GM18502 (cell line): ENCODE results near the gene SLX4IP.

Source experiments
- ATAC-seq: cut with Tn5 transposase; IDR thresholded peaks from one replicate; pipeline ENCODE4 v1.9.1; 2021; ENCODE audit warnings: mild to moderate bottlenecking; ENCODE audit not compliant: unreplicated experiment, poor library complexity

SLX4IP gene

DNA sequence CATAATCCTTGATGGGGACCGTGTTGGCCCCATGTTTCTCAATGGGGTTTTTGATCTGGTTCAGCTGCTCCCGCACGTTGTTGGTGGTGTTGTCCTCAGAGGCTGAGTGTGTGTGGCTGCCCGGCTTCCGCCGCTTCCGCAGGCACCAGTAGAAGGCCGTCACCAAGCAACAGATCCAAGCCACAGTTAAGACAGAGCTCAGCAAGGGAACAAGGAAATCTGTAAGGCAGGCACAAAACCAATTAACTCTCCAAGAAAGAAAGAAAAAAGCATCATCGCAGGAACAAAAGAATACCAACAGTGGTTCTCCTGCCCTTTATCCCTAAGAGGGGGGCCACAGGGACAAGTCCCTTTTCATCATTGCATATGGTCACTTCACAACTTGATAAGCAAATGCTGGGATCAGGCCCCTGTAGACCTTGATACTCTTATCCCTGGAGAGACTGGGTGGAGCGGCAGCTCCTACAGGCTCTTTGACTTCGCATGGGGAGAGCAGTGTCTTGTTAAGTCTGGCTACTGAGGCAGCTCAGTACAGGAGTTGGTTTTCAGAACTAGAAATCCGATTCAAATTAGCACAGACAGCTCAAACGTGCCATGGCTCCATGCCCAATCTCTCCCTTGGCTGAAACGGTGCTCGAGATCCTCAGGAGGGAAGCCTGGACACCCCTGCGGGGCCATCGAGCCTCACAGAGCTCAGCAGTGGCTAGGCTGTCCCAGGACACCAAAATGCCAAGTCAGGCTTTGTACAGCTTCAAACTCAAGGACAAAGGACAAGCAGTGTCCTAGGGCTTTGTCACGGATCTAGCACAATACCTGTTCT, 204.8 kb downstream of the SLX4IP start:
- no peak for ATAC-seq

DNA sequence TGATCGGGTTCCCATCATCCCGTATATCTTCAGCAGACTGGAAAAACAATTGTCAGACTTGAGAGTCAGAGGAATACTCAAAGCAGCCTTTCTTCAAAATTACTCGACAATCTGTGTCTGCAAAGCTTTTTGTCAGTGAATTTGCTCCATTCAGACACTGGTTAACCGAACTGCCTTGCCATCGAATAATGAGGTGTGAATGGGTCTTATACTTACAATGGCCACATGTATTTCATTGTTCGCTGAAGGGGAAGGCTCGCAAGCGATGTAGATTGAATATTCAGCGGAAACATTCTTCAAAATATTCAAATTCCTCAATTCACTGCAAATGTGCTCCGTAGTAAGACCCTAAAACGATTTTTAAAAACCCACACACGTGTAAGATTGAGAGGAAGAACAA, 205.8 kb downstream of the SLX4IP start:
- no peak for ATAC-seq

DNA sequence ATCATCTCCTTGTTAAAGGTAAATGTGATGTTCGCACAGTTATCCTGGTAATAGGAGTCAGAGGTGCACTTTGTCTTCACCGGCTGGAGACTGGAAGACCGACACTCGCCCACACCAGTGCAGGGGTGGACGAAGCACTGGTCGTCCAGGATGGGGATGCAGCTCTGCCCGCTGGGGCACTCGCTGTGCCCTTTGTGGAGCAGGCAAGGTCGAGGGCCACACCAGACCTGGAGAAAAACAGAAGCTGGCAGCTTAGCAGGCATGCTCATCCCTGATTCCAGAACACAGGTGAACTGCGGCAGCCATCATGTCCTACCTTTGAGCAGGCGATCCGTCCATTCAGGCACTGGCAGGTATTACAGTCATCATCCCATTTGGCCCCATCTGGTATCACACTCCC, 206.4 kb downstream of the SLX4IP start:
- no peak for ATAC-seq

DNA sequence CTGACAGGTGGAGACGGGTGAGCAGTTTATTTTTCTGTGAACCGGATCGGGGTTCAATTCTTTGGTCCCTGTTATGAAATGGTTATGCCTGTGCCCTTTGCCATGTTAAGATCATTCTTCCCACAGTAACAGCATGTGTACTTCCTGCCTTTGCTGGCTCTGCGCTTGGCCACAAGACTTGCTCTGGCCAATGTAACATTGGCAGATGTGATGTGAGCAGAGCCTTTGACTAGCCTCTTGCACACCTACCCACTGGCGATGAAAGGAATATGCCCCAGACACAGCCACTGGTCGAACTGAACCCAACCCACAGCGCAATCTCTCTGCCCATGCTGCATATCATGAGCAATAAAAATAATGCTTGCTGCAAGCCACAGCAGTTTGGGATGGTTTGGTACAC, 206.8 kb downstream of the SLX4IP start:
- no peak for ATAC-seq

DNA sequence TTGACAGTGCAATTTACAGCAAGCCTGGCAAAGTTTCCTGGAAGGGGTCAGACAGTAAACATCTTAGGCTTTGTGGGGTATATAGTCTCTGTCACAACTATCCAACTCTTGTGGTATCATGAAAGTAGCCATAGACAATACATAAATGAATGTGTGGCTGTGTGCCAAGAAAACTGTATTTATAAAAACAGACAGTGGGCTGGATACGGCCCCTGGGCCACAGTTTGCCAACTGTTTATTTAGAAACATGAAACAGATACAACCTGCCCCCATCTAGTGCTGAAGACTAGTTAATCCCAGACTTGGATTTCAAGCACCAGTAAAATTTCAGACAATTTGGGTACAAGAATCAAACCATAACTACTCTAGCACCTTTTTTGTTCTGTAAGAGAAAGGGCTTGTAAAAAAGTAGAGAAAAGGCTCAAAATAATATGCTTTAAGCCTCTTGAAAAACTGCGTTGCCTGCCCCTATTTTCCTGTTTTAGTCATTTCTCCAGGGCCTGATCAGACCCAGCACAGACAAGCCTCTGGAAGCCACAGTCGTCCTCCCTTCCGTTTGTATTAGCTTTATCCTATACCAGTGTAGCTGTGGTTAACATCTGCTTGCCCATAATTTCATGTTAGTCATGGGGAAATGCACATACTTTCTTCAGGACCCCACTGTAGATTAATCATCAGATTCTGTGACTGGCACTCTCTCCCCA, 207.9 kb downstream of the SLX4IP start:
- ATAC-seq = no peak

DNA sequence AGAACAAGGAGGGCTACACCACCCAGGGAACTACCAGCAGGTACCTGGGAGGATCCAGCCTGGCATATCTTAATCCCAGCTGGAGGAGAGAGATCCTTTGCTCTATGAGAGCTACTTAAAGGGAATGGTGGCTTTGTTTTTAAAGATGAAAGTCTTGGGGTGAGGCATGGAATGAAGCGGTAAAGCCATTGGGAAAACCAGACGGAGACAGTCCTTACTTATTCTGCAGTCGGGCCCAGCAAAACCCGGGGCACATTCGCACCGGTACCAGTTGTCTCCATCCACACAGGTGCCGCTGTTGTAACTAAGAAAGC, 208.4 kb downstream of the SLX4IP start:
- no peak for ATAC-seq

DNA sequence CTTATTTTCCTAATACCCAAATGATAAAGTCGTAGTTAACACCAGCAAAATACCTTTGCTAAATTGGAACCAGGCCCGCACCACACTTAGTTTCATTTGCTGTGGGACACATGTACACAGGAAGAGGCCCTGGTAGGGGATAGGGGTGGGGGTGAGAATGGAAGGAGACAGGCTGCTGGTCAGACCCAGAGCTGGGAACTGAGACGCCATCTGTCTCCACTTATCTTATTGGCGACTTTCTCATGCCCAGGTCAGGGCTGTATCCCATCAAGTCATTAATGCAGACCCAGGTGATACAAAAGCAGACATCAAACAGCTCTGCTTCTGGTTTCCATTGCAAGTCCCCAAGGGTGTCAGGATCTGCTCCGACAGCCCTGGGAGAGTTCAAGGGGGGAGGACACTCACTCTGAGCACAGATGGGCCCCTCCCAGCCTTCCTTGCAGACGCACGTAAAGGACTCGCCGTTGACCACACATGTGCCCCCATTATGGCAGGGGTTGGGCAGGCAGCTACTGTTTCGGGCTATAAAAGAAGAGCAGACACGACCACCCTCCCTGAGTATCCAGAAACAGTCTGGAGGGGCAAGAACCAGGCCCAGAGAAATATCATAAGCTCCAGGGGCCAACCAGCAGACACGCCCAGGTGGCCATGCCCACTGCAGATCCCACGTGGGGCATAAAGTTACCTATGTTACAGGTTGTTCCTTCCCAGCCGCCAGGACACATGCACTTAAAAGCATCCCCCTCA, 209.5 kb downstream of the SLX4IP start:
- ATAC-seq = peak; percentile 72

DNA sequence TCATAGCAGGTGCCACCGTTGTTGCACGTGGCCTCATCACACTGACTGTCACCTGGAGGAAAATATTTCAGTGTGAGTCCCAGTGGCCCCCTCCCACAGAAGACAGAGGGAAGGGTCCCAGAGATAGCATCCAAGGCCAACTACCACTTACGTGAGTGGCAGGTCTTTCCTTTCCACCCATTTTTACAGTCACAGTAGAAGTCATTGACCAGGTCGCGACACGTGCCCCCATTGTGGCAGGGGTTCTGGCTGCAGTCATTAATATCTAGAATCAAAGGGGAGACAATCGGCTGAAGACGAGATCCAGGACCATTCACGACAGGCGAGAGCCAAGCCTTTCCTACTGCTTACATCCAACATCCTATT, 210.1 kb downstream of the SLX4IP start:
- no peak for ATAC-seq

DNA sequence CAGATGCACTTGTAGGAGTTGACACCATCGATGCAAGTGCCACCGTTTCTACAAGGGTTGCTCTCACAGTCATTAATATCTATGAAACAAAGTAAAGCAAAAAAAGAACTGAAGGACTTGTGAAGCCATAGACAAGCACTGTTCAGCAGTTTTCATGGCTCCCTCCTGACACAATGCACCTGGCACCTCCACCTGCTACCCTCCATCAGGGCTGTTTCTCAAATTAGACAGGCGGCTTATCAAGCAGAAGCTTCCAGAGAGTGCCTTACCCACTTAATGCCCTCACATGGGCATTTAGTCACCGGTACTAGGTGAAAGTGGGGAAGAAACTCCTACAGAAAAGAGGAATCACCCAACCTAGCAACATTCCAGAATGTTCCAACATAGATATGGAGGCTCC, 210.9 kb downstream of the SLX4IP start:
- no peak for ATAC-seq

DNA sequence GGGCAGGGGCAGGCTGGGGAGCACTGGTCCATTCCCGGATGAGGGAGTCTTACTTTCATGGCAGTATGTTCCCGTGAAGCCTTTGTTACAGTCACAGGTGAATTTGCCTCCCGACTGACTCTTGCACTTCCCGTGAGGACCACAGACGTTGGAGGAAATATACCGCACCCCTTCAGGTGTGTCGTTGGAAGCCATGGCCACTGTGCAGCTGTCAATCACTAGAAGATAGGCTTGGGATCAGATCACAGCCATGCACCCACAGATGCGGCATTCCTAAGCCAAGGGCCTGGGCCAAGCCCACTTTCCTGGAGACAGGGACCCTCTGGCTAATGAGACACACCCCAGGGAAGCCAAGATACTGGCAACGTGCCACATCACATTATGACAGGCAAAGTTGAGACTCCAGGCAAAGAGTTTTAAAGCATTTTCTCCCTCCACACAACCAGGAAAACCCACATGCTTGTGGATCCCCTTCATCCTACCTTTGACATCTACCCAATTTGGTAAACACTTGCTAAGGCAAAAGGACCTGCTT, 211.8 kb downstream of the SLX4IP start:
- ATAC-seq = no peak

DNA sequence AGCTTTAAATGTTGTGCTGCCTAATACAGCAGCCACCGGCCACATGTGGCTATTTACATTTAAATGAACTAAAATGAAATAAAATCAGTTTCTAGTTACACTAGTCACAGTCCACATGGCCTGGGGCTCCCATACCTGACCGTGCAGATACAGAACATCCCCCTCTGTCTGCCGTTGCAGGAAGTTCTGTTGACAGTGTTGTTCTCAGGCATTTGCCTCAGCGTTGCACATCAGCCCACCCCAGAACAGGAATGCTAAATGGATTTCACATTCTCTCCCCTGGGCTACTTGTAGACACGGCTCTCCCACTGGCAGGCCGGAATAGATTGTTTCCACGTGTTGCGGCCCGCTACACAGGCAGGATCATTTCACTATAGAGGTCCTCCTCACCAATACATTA, 212.4 kb downstream of the SLX4IP start:
- no peak for ATAC-seq

DNA sequence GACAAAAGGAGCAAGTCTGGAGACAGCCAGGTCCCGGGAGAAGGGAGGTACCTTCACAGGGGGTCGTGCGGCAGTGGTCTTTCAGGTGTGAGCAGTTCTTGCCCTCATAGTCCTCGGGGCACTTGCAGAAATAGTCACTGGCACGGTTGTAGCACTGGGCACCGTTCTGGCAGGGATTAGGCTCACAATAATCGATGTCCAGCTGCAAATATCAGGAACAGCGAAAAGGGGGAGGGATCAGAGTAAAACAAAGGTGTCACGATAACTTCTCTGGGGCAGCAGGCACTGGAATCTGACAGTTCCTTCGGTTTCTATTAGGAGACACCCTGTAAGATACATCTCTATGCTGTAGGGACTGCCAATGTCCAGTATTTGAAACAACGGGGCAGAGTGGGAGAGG, 212.8 kb downstream of the SLX4IP start:
- ATAC-seq = no peak

DNA sequence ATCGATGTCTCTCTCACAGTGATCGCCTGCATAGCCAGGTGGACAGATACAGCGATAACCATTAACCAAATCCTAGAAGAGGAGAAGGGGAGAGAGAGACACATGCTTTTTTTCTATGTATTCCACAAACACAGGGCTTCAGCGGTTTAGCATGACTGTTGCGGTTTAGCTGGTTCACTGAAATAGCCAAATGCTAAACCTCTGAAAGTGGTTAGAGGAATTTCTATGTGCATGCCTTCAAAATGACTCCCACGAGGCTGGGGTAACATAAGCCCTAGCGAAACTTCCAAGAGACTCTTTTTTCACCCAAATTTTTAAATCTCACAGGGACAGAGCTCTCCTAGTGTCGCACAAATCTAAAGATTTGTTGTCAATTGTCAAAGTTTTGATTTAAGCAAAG, 213.5 kb downstream of the SLX4IP start:
- ATAC-seq = no peak

DNA sequence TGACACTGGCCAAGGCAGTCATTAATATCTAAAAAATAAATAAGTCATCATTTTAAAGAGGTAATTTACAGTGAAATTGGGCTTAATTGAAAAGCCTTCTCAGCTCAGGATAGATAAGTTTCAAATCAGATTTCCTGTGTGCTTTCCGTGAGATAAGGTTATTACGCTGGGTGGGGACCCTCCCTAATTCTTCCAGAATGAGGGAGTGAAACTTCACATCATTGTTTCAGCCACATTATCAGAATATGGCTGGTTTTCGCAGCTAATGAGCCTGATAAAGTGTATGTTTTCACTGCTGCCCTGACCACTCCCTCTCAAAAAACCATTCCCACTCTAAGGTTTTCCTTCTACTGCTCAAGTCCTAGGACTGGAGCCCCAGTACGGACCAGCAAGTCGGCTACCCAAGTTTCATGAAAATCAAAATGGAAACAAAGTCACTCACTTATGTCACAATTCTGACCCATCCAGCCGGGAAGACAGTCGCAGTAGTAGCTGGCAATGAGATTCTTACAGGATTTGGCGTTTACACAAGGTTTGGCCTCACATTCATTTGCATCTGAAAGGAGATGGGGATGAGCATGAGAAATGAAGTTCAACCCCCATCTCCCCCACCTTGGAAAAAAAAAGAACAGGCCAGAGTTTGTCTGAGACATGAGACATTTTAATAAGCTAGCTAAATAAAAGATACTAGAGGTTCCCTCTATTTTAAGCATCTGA, 214.1 kb downstream of the SLX4IP start:
- no peak for ATAC-seq

DNA sequence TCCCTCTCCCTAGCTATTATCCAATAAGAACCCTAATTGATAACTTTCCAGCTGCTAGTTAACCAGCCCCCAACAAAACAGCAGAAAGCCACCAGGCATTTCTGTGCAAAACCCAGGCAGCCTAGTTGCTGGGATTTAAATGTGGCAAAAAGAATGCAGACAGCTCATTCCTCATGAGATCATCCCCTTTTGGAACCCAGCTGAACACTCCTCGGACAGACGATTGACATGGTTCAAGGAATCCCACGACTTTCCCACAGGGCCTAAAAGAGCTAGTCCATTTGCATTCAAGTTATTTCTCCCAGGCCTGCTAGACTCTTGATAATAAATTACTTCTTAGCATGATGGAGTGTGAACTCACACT, 214.7 kb downstream of the SLX4IP start:
- ATAC-seq = no peak

DNA sequence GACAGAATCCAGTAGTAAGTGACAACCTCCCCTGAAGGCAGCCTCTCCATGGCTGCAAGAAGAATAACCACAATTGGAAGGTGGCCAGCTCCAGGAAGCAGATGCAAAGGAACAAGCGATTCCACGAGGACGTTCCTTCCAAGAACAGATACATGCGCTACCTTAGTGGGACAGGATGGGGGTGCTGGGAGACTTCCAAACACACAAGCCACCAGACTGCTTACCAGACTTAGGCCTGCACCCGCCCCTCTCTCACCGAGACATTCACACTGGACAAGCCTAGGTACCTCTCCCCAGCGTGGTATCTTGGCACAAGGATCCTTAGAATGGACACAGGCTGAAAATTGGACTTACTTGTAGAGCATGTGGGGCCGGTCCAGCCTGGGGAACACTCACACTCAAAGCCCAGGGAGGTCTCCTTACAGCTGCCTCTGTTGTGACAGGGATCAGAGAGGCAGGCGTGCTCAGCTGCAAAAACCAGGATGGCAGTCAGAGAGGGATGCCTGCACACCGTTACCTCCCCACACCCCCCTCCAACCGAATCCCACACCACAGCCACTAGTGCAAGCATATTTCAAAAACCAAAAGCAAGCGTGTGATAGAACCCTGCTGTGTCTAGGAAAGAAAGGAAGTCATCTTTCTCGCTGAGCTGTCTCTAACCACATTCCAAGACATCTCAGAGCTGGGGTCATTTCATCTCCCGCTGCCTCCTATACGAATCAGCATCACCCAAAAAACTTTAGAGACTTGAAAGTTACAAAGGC, 216.3 kb downstream of the SLX4IP start:
- ATAC-seq = no peak

DNA sequence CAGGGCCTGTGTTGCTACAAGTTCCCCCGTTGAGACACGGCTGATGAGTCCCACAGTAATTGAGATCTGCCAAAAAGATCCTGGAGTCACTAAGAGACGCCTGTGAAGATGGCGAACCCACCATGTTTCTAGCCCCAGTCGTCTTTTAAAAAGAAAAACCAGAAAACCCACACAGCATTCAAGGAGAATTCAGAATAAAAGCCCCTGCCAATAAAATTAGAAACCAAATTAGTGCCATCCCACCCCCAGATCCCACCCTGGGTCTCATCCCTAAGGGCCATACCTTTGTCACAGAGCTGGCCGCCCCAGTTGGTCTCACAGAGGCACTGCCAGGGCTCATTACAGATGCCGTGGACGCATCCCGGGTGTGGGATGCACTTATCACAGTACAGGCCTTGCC, 217.1 kb downstream of the SLX4IP start:
- no peak for ATAC-seq

DNA sequence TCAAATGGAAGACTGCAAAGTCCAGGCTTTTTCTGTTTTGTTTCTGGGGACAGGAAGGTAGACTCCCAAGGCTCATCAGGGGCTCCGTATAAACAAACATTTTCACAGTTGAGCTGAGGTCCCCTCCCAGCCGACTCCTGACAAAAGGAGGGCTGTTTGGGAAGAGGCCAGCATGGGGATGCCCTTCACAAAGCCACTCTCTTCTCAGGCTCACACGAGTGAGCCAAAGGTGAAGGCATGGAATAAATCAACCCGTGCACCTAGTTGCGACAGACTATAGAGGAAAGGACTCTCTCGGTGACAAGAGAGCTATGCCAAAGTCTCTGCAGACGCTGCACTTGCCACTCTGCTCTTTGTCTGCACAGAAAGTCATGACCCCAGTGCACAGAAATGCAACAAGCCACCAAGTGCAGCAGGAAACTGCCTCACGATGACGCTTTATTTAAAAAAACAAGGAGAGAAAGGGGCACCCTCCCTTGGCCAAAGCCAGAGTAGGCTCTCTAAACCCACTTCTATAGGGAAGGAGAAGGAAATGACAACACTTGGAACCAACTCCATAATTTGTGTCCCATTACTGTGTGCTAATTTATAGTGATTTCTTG, 217.7 kb downstream of the SLX4IP start:
- no peak for ATAC-seq

DNA sequence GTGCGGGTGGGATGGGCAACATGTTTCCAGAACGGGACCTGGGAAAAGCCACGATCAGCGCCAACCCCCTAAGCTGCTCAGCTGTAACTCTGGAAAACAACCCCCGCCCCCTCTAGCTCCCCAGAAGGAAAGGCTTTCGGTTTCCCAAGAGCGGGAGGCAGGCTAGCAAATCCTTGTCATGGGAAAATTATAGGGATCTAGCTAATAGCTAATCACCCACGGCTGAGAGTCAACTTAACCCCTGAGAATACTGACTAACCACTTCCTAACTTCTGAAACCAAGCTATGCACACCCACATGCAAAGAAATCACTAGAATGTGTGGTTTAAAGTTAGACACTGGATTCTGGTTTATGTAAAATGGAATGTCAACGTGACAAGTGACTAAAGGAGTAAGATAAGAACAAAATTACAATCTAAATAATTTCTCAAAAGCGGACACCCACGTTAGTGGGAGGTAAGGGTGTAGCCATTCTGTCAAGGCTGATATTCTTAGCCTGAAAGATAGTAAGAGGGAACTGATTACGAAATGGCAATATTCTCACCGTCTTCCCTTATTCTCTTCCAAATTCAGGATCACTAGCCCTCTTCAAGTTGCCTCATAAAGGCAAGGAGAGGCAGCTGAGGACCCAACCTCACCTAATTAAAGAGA, 218.6 kb downstream of the SLX4IP start:
- ATAC-seq = peak; percentile 42
